ENCODE data around the gene CDK10. TPM values are rescaled to one million over a fixed set of nuclear protein-coding genes. Genes with fewer than 3 reads are reported as not detected.
A peak's percentile ranks its signal among the peaks of the same experiment; 100 is the strongest.

Gene CDK10
- total RNA-seq, 4 donors from 2014 or later: 20.8 to 45.1 (median 25.7) TPM

DNA sequence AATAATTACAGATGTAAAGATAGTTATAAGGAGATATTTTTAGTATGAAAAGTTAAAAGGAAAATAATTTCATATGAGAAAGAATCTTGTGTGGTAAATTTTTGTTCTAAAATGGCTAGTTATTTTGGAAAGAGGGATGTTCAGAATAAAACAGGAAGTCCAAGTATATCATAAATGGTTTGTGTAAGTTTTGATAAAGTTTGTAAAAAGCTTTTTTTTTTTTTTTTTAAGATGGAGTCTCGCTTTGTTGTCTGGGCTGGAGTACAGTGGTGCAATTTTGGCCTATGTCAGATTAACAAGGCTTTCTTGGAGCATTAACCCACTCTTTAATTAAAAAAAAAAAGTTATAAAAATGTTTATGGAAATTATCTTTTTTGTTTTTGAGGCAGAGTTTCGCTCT, 8.2 kb upstream of the CDK10 start:
- TF ChIP-seq, protein P1, sequence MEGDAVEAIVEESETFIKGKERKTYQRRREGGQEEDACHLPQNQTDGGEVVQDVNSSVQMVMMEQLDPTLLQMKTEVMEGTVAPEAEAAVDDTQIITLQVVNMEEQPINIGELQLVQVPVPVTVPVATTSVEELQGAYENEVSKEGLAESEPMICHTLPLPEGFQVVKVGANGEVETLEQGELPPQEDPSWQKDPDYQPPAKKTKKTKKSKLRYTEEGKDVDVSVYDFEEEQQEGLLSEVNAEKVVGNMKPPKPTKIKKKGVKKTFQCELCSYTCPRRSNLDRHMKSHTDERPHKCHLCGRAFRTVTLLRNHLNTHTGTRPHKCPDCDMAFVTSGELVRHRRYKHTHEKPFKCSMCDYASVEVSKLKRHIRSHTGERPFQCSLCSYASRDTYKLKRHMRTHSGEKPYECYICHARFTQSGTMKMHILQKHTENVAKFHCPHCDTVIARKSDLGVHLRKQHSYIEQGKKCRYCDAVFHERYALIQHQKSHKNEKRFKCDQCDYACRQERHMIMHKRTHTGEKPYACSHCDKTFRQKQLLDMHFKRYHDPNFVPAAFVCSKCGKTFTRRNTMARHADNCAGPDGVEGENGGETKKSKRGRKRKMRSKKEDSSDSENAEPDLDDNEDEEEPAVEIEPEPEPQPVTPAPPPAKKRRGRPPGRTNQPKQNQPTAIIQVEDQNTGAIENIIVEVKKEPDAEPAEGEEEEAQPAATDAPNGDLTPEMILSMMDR (IDR thresholded peaks at IDR 0.05): no peak
- TF ChIP-seq POLR2A (IDR thresholded peaks at IDR 0.05; ENCODE audit: low read depth) (no peak), EP300 (IDR thresholded peaks at IDR 0.05) (no peak), POLR2AphosphoS5 (IDR thresholded peaks at IDR 0.05) (no peak)
- no peak overlapping the region for H3K4me3 ChIP-seq
- WGBS: 98% methylated on average over 2 of the region's 2 CpGs
- no peaks in the 10 kb centered on the region for H3K27me3 ChIP-seq
- no peak overlapping the region for H3K27ac ChIP-seq (replicated peaks in 1 of 4)
- intact Hi-C loops (cut with DNase I): no loop called here
- H3K9me3 ChIP-seq: no peaks in the 10 kb centered on the region
- H3K36me3 ChIP-seq: no peaks in the 10 kb centered on the region
- H3K4me1 ChIP-seq: no peaks in the 10 kb centered on the region
- DNase-seq (ENCODE audit: extremely low spot score): no peak

DNA sequence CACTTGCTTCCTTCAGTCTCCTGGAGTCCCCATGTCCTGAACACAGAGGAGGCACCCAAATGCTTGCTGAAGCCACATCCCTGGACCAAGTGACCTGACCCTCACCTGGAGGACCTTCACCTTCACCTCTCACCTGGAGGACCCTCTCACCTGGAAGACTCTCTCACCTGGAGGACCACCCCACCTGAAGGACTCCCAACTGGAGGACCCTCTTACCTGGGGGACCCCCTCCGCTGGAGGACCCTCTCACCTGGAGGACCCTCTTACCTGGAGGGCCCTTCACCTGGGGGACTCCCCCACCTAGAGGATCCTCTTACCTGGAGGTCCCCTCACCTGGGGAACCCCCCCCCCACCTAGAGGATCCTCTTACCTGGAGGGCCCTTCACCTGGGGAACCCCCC, 573 bp upstream of the CDK10 start:
- Histone ChIP-seq H3K27me3 (no peaks in the 10 kb centered on the region), H3K4me3 (peak overlapping the region in 3 of 4 donors; percentile 86 to 96 (median 91)), H3K36me3 (peaks cover 3 to 20% (median 13%) of the 10 kb centered on the region in 4 donors), H3K9me3 (no peaks in the 10 kb centered on the region), H3K4me1 (peaks cover 9 to 21% (median 18%) of the 10 kb centered on the region in 4 donors), H3K27ac (replicated peaks in 1 of 4) (no peak overlapping the region)
- no peak for DNase-seq (ENCODE audit: extremely low spot score)
- intact Hi-C loops (cut with DNase I): no loop called here
- TF ChIP-seq POLR2A (IDR thresholded peaks at IDR 0.05; ENCODE audit: low read depth) (no peak), POLR2AphosphoS5 (IDR thresholded peaks at IDR 0.05) (no peak), EP300 (IDR thresholded peaks at IDR 0.05) (no peak)
- TF ChIP-seq, protein P1 (IDR thresholded peaks at IDR 0.05): no peak
- no CpG with 5 or more reads among the region's 1 CpG for WGBS

DNA sequence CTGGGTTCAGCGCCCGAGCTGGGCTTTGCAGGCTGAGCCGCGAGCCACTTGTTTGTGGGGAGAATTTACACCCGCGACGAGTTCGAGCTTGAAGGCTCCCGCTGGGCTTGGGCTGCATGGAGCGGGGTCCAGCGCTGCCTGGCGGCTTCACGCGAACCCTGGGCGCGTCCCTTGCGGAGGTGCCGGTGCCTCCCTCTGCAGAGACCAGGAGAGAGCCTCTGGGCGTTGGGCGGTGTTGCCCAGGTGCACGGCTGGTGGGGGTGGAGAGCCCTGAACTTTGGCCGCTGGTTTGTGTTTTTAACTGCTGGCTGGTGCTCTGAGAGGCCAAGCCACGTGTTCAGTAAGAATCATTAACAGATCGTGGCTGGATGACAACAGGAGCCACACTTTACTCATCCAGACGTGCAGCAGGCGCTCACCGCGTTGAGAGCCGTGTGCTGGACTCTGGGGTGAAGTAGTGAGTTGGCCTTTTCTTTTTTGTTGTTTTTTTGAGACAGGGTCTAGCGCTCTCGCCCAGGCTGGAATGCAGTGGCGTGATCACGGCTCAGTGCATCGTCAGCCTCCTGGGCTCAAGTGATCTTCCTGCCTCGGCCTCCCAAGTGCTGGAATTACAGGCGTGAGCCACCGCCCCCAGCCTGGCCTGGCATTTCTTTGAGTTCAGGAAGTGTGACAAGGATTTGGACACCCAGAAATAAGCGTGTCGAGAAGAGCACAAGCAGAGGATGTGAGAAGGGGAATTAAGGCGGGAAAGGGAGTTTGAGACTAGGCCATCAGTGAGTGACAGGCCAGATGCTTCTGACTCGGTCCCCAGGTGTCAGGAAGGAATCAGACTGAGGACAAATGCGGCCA, 827 bp downstream of the CDK10 start:
- DNase-seq (ENCODE audit: extremely low spot score): no peak
- H3K4me3 ChIP-seq: peak overlapping the region; percentile 86 to 99 (median 94)
- 24% methylated on average over 24 of the region's 42 CpGs for WGBS
- H3K36me3 ChIP-seq: peaks cover 15 to 34% (median 27%) of the 10 kb centered on the region in 4 donors
- peaks cover 9 to 21% (median 18%) of the 10 kb centered on the region in 4 donors for H3K4me1 ChIP-seq
- intact Hi-C loops (cut with DNase I): no loop called here
- no peak for TF ChIP-seq EP300 (IDR thresholded peaks at IDR 0.05)
- TF ChIP-seq, protein P1 (IDR thresholded peaks at IDR 0.05): no peak
- TF ChIP-seq POLR2AphosphoS5 (IDR thresholded peaks at IDR 0.05): no peak
- TF ChIP-seq POLR2A (IDR thresholded peaks at IDR 0.05; ENCODE audit: low read depth): no peak
- H3K9me3 ChIP-seq: no peaks in the 10 kb centered on the region
- H3K27ac ChIP-seq (replicated peaks in 1 of 4): peak overlapping the region; percentile 83 to 93 (median 88)
- no peaks in the 10 kb centered on the region for H3K27me3 ChIP-seq

DNA sequence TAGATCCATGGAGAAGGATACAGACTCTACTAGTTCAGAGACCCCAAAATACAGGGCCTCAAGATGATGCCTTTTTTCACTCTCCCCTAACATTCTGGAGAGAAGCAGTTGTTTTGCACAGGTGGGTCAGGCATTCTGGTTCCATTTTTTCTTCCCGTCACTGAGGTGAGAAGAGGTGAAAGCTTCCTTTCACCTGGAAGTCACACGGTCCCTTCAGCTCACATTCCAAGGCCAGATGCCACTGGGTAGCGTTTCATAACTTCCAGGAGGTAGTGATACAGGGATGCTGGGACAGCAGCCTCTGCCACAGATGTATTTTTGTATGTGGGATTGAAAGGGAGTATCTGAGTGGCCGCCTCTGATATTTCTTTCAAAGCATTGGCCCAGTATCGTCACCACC, 1.9 kb downstream of the CDK10 start:
- H3K4me3 ChIP-seq: no peak overlapping the region
- H3K9me3 ChIP-seq: no peaks in the 10 kb centered on the region
- 96% methylated on average over 5 of the region's 5 CpGs for WGBS
- intact Hi-C loops (cut with DNase I): no loop called here
- peaks cover 19 to 45% (median 37%) of the 10 kb centered on the region in 4 donors for H3K36me3 ChIP-seq
- DNase-seq (ENCODE audit: extremely low spot score): no peak
- no peak overlapping the region for H3K27ac ChIP-seq (replicated peaks in 1 of 4)
- no peaks in the 10 kb centered on the region for H3K27me3 ChIP-seq
- TF ChIP-seq, protein P1 (IDR thresholded peaks at IDR 0.05): no peak
- no peak for TF ChIP-seq POLR2AphosphoS5 (IDR thresholded peaks at IDR 0.05)
- TF ChIP-seq POLR2A (IDR thresholded peaks at IDR 0.05; ENCODE audit: low read depth): no peak
- no peak for TF ChIP-seq EP300 (IDR thresholded peaks at IDR 0.05)
- peaks cover 9 to 21% (median 18%) of the 10 kb centered on the region in 4 donors for H3K4me1 ChIP-seq

All from esophagus muscularis mucosa (tissue), 4 donors.